Midbrain (tissue), 1 donor: Measurements from ENCODE around the gene LYZL4.

Experiments
- DNase-seq: peaks from one replicate; lab custom pipeline; 2025; lab: John Stamatoyannopoulos, UW

The LYZL4 gene

GRCh38 chr3:42425736-42426407, 15.5 kb upstream of the LYZL4 start:
- DNase-seq, result no peak

- DNase-seq, result no peak
Measured at GRCh38 chr3:42424911-42425310, 14.5 kb upstream of the LYZL4 start.

GRCh38 chr3:42421818-42422796, 11.7 kb upstream of the LYZL4 start:
- DNase-seq, result no peak

GRCh38 chr3:42419563-42419962, 9.2 kb upstream of the LYZL4 start:
- DNase-seq, result no peak

- DNase-seq, result no peak
Measured at GRCh38 chr3:42412526-42413155, 2.2 kb upstream of the LYZL4 start.

GRCh38 chr3:42411429-42411828, 1.0 kb upstream of the LYZL4 start:
- no peak for DNase-seq

GRCh38 chr3:42408156-42408555, 2.3 kb downstream of the LYZL4 start:
- no peak for DNase-seq

GRCh38 chr3:42406727-42407450, 3.5 kb downstream of the LYZL4 start:
- DNase-seq, result no peak

GRCh38 chr3:42405857-42406256, 4.6 kb downstream of the LYZL4 start:
- no peak for DNase-seq

- DNase-seq, result no peak
Measured at GRCh38 chr3:42403737-42404136, 6.7 kb downstream of the LYZL4 start.

GRCh38 chr3:42402394-42403096, 7.9 kb downstream of the LYZL4 start:
- no peak for DNase-seq

GRCh38 chr3:42398080-42398479, 12.3 kb downstream of the LYZL4 start:
- no peak for DNase-seq

- no peak for DNase-seq
Measured at GRCh38 chr3:42397644-42398043, 12.8 kb downstream of the LYZL4 start.

GRCh38 chr3:42394579-42395288, 15.7 kb downstream of the LYZL4 start:
- DNase-seq, result no peak

GRCh38 chr3:42387802-42388651, 22.4 kb downstream of the LYZL4 start:
- no peak for DNase-seq

GRCh38 chr3:42381551-42382082, 28.8 kb downstream of the LYZL4 start:
- DNase-seq, result no peak

- no peak for DNase-seq
Measured at GRCh38 chr3:42377681-42378080, 32.7 kb downstream of the LYZL4 start.

GRCh38 chr3:42376344-42376798, 34.0 kb downstream of the LYZL4 start:
- DNase-seq, result no peak

- DNase-seq, result no peak
Measured at GRCh38 chr3:42375121-42375800, 35.1 kb downstream of the LYZL4 start.
